Omental fat pad (tissue), 4 donors: ENCODE data around the gene PI4K2A. TPM values are rescaled to one million over a fixed set of nuclear protein-coding genes. Genes with fewer than 3 reads are reported as not detected.

Experiments used
- ATAC-seq: fragments of 150-250 bp; one replicate; pipeline ENCODE4 v1.9.1; 2016; ENCODE audit warnings: mild to moderate bottlenecking, moderate library complexity; ENCODE audit not compliant: low FRiP score
- DNase-seq: peaks from one replicate; pipeline ENCODE4 v3.0.0-alpha.2; 2019; ENCODE audit warnings: low spot score
- CTCF ChIP-seq, 3 donors: fragments of 450-650 bp; IDR thresholded peaks; one replicate each; pipeline ENCODE4 v1.5.1; 2016 to 2017; ENCODE audit warnings: antibody characterized with exemption in 3 of 3, mild to moderate bottlenecking in 3 of 3, moderate library complexity in 2 of 3
- total RNA-seq, 4 donors: library from RNA; depleted of rRNA; stranded (reverse); fragments of >200 nt; gene quantifications; one replicate each; pipeline ENCODE4 v1.1.0, GENCODE V29; 2016

The PI4K2A gene
- total RNA-seq, 4 donors from 2014 or later: 11.7 to 33.9 (median 17.8) TPM

- DNase-seq (peak; percentile 68), ATAC-seq (peak; percentile 33)
- peak in 1 of 3 donors; percentile 14 for TF ChIP-seq CTCF (IDR thresholded peaks at IDR 0.05)
Measured at GRCh38 chr10:97708976-97709946, 68.8 kb downstream of the PI4K2A start.

GRCh38 chr10:97711640-97712572 lies 71.4 kb downstream of the PI4K2A start:
- DNase-seq: no peak
- no peak for TF ChIP-seq CTCF (IDR thresholded peaks at IDR 0.05)
- no peak for ATAC-seq

- TF ChIP-seq CTCF (IDR thresholded peaks at IDR 0.05): no peak
- no peak for DNase-seq
- ATAC-seq: peak; percentile 11
Measured at GRCh38 chr10:97713339-97713825, 72.9 kb downstream of the PI4K2A start, which contains the start of gene MARVELD1. Gene MARVELD1 (plus strand): TSS chr10:97713730. CDS start chr10:97713877, 147 bp downstream.

- no peak for TF ChIP-seq CTCF (IDR thresholded peaks at IDR 0.05)
- peak; percentile 41 for ATAC-seq
- no peak for DNase-seq
Measured at GRCh38 chr10:97713826-97714400, 73.4 kb downstream of the PI4K2A start.

DNA sequence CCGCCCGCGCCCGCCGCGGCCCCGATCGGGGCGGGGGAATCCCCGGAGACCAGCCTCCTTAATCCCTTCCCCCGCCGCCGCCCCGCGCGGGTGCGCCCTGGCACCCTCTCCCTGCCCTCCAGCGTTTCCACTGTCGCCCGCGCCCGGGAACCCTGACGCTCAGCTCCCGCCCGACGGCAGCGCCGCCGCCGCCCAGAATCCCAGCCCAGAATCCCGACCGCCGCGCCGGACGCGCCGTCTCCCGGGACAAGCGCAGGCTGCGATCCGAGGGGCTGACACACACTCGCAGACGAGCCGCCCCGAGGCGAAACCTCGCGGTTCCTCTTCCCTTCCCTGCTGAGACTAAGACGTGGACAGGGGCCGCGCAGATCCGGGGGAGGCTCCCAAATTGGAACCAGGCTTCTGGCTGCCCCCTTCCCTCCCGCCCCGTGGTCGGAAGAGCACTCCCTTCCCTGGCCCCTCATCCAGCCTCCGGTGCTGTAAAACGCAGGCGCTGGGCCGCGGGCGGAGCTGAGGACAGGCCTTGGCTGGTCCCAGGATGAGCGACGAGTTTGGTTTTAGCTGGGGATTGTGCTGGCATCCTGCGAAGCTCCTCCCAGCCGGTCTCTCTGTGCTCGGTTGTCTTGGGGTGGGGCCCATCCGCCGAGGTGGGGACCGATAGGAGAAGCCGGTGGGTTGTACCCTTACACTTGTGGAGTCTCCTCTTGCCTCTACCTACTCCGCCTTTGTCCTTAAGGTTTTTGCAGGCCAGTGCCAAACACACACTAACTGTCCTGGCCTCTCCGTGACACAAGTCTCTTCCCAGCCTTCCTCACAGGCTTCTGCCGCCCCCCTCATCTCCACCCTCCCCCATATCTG lies 74.2 kb downstream of the PI4K2A start:
- DNase-seq (no peak), ATAC-seq (peak; percentile 39)
- no peak for TF ChIP-seq CTCF (IDR thresholded peaks at IDR 0.05)
